ENCODE data around the gene ACTL10. TPM values are rescaled to one million over a fixed set of nuclear protein-coding genes. Genes with fewer than 3 reads are reported as not detected.

ACTL10 gene
- total RNA-seq, 1 experiment from 2014 or later: 3.2 TPM

DNA sequence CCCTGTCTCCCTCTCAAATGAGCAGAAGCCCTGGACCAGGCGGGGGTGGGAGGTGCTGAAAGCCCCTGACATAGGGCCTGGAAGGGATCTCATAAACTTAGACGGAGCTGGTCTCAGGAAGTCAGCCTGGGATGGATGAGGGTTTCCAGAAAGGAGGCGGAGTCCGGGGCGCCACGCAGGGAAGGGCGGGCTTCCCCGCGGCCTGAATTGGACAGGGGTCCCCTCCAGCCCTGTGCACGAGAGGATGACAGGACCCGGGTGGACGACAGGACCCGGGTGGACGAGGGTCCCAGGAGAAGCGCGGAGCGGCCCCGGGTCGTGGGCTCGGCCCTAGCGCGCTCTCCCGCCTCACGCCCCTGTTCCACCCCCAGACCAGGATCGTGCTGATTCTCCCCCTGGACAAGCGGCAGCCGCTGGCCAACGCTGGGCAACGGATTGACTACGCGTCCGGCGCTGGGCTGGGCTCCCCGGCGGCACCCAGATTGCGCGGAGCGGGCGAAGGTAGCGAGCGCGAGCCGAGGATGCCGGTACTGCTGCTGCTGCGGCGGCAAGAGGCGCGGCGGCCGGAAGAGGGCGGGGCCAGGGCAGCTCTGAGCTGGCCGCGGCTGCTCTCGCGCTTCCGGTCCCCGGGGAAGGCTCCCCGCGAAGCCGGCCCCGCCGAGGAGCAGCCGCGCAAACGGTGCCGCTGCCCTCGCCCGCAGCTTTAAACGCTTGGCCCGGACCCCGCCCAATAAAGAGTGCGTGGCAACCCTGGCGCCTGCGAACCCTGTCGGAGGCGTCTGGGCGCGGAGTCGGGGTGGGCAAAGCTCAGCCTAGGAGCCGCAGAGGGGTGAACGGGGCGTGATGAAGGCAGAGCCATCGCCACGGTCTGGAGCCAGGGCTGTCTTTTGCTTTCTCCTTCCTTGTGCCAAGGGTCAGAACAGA, 3.3 kb upstream of the ACTL10 start:
- peak; percentile 66 for DNase-seq (ENCODE audit: unreplicated experiment)
- Mint-ChIP-seq H3K4me3 (ENCODE audit: unreplicated experiment) (peak overlapping the region; percentile 73), H3K4me1 (ENCODE audit: insufficient read depth, unreplicated experiment) (peaks cover 14% of the 10 kb centered on the region), H3K27ac (ENCODE audit: low read depth, unreplicated experiment) (peak overlapping the region; percentile 19), H3K36me3 (ENCODE audit: insufficient read depth, unreplicated experiment) (peaks cover 6% of the 10 kb centered on the region), H3K9me3 (ENCODE audit: unreplicated experiment) (no peaks in the 10 kb centered on the region), H3K27me3 (ENCODE audit: insufficient read depth, unreplicated experiment) (no peaks in the 10 kb centered on the region)
- intact Hi-C loops (cut with micrococcal nuclease): no loop called here
- POLR2A ChIA-PET: interaction anchor here (0.6 to 3.4 kb wide), 19 partner anchors 10 to 449 kb away, joined by 3 to 20 read pairs (median 5); partner anchors contain the start of genes CBFA2T2, CDK5RAP1, CHMP4B and EIF2S2
- CTCF ChIA-PET: interaction anchor here (0.6 to 1.8 kb wide), 12 partner anchors 8 to 449 kb away, joined by 3 to 8 read pairs (median 3); partner anchors contain the start of gene EIF2S2
- TF ChIP-seq, protein P1, sequence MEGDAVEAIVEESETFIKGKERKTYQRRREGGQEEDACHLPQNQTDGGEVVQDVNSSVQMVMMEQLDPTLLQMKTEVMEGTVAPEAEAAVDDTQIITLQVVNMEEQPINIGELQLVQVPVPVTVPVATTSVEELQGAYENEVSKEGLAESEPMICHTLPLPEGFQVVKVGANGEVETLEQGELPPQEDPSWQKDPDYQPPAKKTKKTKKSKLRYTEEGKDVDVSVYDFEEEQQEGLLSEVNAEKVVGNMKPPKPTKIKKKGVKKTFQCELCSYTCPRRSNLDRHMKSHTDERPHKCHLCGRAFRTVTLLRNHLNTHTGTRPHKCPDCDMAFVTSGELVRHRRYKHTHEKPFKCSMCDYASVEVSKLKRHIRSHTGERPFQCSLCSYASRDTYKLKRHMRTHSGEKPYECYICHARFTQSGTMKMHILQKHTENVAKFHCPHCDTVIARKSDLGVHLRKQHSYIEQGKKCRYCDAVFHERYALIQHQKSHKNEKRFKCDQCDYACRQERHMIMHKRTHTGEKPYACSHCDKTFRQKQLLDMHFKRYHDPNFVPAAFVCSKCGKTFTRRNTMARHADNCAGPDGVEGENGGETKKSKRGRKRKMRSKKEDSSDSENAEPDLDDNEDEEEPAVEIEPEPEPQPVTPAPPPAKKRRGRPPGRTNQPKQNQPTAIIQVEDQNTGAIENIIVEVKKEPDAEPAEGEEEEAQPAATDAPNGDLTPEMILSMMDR (IDR thresholded peaks at IDR 0.05; ENCODE audit: unreplicated experiment): no peak
- BruUV-seq (replicated peaks): no TSS peak

DNA sequence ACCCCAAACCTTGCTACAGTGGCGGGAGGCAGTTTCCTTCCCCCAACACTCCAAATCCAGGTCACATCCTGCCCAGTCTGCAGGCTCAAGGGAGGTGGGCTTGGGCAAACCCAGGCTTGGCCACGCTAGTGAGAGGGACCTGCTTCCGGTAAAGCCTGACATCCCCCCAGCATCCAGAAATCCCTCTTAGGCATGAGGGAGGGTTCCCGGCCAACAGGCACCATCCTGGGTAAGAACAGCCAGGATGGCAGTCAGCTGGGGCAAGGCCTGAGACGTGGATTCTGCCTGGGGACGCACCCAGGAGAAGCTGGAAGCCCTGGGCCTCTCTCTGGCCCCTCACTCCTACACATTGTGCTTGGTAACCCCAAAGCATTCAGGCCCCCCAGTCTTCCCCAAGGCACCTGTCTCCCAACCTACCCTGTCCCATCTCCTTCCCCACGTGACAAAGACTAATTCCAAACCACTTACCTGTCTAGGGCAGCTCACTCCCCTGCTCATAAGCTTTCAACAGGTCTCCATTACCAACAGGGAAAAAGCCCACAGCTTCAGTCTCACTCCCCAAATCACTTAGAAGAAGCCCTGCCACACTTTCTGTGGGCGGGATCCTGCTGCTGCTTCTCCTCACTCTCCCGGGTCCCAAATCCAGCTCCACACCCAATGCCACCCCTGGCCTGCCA, 2.5 kb upstream of the ACTL10 start:
- CTCF ChIA-PET: interaction anchor here (0.6 to 5.9 kb wide), 12 partner anchors 9 to 465 kb away, joined by 3 to 37 read pairs (median 3); partner anchors contain the start of gene EIF2S2
- BruUV-seq (replicated peaks): TSS peak; percentile 29

DNA sequence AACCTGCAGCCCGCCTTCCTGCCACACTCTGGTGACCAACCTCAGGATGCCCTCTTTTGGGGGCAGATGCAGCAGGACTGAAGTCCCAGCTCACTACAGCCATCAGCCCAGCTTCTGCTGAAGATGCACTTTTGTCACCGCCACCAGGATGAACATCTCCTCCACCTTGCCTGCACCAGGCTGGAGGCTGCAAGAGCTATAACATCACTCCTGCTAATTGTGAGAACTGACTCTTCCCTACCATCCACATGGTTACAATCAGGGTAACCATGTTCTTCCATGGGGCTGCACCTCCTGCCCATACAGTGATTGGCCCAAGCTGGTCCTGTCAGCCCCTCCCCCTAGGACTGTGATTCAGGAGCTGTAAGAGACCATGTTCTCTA, 2.0 kb upstream of the ACTL10 start:
- ChIA-PET POLR2A (interaction anchor here (0.6 to 3.4 kb wide), 7 partner anchors 11 to 465 kb away, joined by 3 to 20 read pairs (median 8); partner anchors contain the start of genes CBFA2T2, CDK5RAP1 and PXMP4), CTCF (interaction anchor here (0.7 to 7.0 kb wide), 9 partner anchors 9 to 465 kb away, joined by 3 to 53 read pairs (median 4); partner anchors contain the start of gene EIF2S2)
- intact Hi-C loops (cut with micrococcal nuclease): loop anchor here (5.0 kb wide), 2 partner anchors 262 to 403 kb away; partner anchors contain the start of gene CDK5RAP1
- no peak overlapping the region for H3K27ac Mint-ChIP-seq (ENCODE audit: low read depth, unreplicated experiment)
- DNase-seq (ENCODE audit: unreplicated experiment): no peak
- TF ChIP-seq, protein P1 (IDR thresholded peaks at IDR 0.05; ENCODE audit: unreplicated experiment): no peak
- peaks cover 8% of the 10 kb centered on the region for H3K36me3 Mint-ChIP-seq (ENCODE audit: insufficient read depth, unreplicated experiment)
- no peaks in the 10 kb centered on the region for H3K9me3 Mint-ChIP-seq (ENCODE audit: unreplicated experiment)
- no TSS peak for BruUV-seq (replicated peaks)
- peak overlapping the region; percentile 73 for H3K4me3 Mint-ChIP-seq (ENCODE audit: unreplicated experiment)
- no peaks in the 10 kb centered on the region for H3K27me3 Mint-ChIP-seq (ENCODE audit: insufficient read depth, unreplicated experiment)
- H3K4me1 Mint-ChIP-seq (ENCODE audit: insufficient read depth, unreplicated experiment): peaks cover 14% of the 10 kb centered on the region

More for the DNA sequence above, 2.5 kb upstream of the ACTL10 start:
- peaks cover 14% of the 10 kb centered on the region for H3K4me1 Mint-ChIP-seq (ENCODE audit: insufficient read depth, unreplicated experiment)
- TF ChIP-seq, protein P1 (IDR thresholded peaks at IDR 0.05; ENCODE audit: unreplicated experiment): no peak
- peaks cover 6% of the 10 kb centered on the region for H3K36me3 Mint-ChIP-seq (ENCODE audit: insufficient read depth, unreplicated experiment)
- H3K27ac Mint-ChIP-seq (ENCODE audit: low read depth, unreplicated experiment): peak overlapping the region; percentile 19
- POLR2A ChIA-PET: interaction anchor here (0.6 to 3.4 kb wide), 17 partner anchors 10 to 465 kb away, joined by 3 to 20 read pairs (median 4); partner anchors contain the start of genes CBFA2T2, CDK5RAP1, PXMP4 and RALY
- no peak for DNase-seq (ENCODE audit: unreplicated experiment)
- intact Hi-C loops (cut with micrococcal nuclease): no loop called here
- no peaks in the 10 kb centered on the region for H3K27me3 Mint-ChIP-seq (ENCODE audit: insufficient read depth, unreplicated experiment)
- H3K9me3 Mint-ChIP-seq (ENCODE audit: unreplicated experiment): no peaks in the 10 kb centered on the region
- peak overlapping the region; percentile 73 for H3K4me3 Mint-ChIP-seq (ENCODE audit: unreplicated experiment)
